ENCODE data around the gene PPEF1.

DNA sequence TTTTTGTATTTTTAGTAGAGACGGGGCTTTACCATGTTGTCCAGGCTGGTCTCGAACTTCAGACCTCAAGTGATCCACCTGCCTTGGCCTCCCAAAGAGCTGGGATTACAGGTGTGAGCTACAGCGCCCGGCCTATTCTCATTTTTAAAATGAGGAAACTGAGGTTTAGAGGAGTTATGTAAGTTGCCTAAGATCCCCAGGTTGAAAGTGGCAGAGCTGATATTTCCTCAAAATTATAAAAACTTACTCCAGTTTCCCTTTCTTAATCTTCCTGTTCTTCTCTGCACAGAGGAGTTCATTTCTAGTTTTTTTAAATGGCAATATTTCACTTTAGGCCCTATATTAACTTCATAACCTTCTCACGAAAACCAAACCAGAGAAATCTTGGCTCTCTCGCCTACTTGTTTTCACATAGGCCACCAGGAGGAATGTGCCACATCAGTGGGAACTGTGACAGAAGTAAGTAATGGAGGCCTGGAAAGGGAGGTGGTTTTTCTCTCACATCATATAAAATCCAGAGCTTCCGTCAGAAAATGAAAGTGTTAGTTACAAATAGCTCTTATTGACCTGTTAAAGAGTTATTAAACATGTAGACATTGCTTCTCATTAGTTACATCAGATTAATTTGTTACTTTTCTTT lies 19.5 kb upstream of the PPEF1 start:
- TF ChIP-seq POLR2A (IDR thresholded peaks at IDR 0.05): no peak
- TF ChIP-seq, protein P1, sequence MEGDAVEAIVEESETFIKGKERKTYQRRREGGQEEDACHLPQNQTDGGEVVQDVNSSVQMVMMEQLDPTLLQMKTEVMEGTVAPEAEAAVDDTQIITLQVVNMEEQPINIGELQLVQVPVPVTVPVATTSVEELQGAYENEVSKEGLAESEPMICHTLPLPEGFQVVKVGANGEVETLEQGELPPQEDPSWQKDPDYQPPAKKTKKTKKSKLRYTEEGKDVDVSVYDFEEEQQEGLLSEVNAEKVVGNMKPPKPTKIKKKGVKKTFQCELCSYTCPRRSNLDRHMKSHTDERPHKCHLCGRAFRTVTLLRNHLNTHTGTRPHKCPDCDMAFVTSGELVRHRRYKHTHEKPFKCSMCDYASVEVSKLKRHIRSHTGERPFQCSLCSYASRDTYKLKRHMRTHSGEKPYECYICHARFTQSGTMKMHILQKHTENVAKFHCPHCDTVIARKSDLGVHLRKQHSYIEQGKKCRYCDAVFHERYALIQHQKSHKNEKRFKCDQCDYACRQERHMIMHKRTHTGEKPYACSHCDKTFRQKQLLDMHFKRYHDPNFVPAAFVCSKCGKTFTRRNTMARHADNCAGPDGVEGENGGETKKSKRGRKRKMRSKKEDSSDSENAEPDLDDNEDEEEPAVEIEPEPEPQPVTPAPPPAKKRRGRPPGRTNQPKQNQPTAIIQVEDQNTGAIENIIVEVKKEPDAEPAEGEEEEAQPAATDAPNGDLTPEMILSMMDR (IDR thresholded peaks at IDR 0.05): no peak
